SH-SY5Y (cell line): ENCODE data around the gene FKBP1A.

Experiments
- GATA2 ChIP-seq: IDR thresholded peaks from 2 replicates; pipeline ENCODE4 v1.6.1; 2011; ENCODE audit warnings: mild to moderate bottlenecking, low read depth, low read length
- GATA3 ChIP-seq: IDR thresholded peaks from 2 replicates; pipeline ENCODE4 v1.6.1; 2011; ENCODE audit warnings: low read depth, mild to moderate bottlenecking, low read length, moderate library complexity

DNA sequence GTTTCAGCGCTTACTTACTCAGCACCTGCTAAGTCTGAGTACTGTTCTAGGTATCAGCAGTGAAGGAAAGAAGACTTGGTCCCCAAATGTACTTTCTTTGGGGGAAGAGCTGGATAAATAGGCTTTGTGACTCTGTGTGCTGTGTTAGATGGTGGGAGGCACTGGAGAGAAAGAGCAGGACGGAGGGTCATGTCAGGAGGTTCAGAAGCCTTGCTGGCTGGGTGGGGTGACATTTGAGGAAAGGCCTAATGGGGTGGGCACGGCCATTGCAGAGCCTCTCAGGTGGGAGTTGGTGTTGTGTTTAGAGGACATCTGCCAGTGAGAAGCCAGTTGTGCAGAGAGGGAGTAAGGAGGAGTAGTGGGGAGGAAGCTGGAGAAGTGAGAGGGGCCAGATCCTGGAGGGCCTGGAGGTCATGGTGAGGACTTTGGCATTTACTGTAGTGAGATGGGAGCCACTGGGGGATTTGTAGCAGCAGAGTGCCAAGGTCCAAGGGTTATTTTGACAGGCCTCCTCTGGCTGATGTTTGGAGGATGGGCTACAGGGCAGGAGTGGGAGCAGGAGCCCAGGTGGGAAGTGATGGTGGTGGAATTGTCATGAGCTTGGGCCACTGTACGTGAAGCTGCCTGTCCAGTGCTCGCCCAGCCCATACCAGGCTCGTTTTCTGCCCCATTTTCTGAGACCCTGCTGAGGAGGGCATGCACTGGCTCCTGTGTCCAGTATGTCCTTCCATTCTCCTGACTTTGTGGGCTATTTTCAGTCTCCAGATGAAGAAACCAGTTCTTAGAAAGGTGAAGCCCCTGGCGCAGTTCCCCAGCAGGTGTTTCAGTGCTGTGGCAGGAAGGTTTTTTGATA lies 64.8 kb downstream of the FKBP1A start:
- TF ChIP-seq GATA2 (no peak), GATA3 (no peak)
